ENCODE data around the gene EIF2D. TPM values are rescaled to one million over a fixed set of nuclear protein-coding genes. Genes with fewer than 3 reads are reported as not detected.

EIF2D gene
- total and polyA plus RNA-seq, 9 of the 15 experiments (the other 6 are each of a cell fraction or from before 2014, with no cell fraction given): 81.1 to 138 (median 93.9) TPM

DNA sequence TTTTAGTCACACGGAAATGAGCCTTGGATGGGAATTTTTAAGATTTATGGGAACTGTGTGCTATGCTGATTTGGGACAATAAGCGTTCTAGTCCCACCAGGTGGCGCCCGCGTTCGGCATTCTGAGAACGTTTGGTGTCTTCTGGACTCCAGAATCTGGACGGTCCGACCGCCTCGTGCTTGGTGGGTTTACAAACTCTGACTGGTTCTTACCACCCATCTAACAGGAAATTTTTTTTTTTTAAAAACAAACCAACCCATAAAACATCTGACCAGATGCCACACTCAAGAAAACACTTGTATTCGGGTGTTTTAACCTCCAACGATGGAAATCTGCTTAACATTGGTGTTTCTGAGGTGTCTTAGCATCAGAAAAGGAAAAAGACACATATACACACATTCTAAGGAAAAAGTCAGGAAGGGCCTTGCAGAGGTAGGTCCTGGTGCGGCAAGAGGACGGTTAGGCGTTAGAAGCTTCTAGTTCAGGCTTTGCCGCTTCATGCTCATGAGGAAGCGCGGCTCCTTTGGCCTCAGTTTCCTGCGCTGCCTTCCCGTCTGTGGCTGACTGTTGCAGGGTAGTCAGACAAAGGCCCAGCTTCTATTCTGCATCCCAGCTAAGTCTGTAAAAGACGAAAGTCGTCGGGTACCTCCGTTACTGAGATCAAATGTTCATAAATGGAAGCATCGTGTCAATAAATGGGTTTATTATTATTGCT is 22.3 kb upstream of the EIF2D start (continued):
- TF ChIP-seq ZNF79 (CRISPR knock-in tag; IDR thresholded peaks at IDR 0.05; ENCODE audit: low read depth) (no peak), OTX1 (CRISPR knock-in tag; IDR thresholded peaks at IDR 0.05) (no peak), GTF2A2 (tag; IDR thresholded peaks at IDR 0.05) (no peak), KAT7 (CRISPR knock-in tag; IDR thresholded peaks at IDR 0.05; ENCODE audit: borderline replicate concordance) (no peak), ZKSCAN8 (CRISPR knock-in tag; IDR thresholded peaks at IDR 0.05) (no peak), HDAC1 (IDR thresholded peaks at IDR 0.05) (no peak), ZNF121 (CRISPR knock-in tag; conservative IDR thresholded peaks at IDR 0.05) (no peak), ZFP30 (CRISPR knock-in tag; IDR thresholded peaks at IDR 0.05; ENCODE audit: borderline replicate concordance) (no peak), ZNF274 (IDR thresholded peaks at IDR 0.05; ENCODE audit: borderline replicate concordance, low read depth, low read length) (no peak), MED1 (CRISPR knock-in tag; IDR thresholded peaks at IDR 0.05; ENCODE audit: borderline replicate concordance) (no peak), TSC22D4 (tag; IDR thresholded peaks at IDR 0.05) (no peak), TCF7 (IDR thresholded peaks at IDR 0.05; ENCODE audit: borderline replicate concordance) (no peak), MYC (IDR thresholded peaks at IDR 0.05; ENCODE audit: low read depth, low read length) (peak; percentile 73), MYC (CRISPR knock-in tag; IDR thresholded peaks at IDR 0.05; ENCODE audit: borderline replicate concordance, low read depth) (no peak)
- TF ChIP-seq, protein P1, sequence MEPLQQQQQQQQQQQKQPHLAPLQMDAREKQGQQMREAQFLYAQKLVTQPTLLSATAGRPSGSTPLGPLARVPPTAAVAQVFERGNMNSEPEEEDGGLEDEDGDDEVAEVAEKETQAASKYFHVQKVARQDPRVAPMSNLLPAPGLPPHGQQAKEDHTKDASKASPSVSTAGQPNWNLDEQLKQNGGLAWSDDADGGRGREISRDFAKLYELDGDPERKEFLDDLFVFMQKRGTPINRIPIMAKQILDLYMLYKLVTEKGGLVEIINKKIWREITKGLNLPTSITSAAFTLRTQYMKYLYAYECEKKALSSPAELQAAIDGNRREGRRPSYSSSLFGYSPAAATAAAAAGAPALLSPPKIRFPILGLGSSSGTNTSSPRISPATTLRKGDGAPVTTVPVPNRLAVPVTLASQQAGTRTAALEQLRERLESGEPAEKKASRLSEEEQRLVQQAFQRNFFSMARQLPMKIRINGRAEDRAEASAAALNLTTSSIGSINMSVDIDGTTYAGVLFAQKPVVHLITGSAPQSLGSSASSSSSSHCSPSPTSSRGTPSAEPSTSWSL (CRISPR knock-in tag; IDR thresholded peaks at IDR 0.05; ENCODE audit: borderline replicate concordance): no peak
- TF ChIP-seq, protein P2, sequence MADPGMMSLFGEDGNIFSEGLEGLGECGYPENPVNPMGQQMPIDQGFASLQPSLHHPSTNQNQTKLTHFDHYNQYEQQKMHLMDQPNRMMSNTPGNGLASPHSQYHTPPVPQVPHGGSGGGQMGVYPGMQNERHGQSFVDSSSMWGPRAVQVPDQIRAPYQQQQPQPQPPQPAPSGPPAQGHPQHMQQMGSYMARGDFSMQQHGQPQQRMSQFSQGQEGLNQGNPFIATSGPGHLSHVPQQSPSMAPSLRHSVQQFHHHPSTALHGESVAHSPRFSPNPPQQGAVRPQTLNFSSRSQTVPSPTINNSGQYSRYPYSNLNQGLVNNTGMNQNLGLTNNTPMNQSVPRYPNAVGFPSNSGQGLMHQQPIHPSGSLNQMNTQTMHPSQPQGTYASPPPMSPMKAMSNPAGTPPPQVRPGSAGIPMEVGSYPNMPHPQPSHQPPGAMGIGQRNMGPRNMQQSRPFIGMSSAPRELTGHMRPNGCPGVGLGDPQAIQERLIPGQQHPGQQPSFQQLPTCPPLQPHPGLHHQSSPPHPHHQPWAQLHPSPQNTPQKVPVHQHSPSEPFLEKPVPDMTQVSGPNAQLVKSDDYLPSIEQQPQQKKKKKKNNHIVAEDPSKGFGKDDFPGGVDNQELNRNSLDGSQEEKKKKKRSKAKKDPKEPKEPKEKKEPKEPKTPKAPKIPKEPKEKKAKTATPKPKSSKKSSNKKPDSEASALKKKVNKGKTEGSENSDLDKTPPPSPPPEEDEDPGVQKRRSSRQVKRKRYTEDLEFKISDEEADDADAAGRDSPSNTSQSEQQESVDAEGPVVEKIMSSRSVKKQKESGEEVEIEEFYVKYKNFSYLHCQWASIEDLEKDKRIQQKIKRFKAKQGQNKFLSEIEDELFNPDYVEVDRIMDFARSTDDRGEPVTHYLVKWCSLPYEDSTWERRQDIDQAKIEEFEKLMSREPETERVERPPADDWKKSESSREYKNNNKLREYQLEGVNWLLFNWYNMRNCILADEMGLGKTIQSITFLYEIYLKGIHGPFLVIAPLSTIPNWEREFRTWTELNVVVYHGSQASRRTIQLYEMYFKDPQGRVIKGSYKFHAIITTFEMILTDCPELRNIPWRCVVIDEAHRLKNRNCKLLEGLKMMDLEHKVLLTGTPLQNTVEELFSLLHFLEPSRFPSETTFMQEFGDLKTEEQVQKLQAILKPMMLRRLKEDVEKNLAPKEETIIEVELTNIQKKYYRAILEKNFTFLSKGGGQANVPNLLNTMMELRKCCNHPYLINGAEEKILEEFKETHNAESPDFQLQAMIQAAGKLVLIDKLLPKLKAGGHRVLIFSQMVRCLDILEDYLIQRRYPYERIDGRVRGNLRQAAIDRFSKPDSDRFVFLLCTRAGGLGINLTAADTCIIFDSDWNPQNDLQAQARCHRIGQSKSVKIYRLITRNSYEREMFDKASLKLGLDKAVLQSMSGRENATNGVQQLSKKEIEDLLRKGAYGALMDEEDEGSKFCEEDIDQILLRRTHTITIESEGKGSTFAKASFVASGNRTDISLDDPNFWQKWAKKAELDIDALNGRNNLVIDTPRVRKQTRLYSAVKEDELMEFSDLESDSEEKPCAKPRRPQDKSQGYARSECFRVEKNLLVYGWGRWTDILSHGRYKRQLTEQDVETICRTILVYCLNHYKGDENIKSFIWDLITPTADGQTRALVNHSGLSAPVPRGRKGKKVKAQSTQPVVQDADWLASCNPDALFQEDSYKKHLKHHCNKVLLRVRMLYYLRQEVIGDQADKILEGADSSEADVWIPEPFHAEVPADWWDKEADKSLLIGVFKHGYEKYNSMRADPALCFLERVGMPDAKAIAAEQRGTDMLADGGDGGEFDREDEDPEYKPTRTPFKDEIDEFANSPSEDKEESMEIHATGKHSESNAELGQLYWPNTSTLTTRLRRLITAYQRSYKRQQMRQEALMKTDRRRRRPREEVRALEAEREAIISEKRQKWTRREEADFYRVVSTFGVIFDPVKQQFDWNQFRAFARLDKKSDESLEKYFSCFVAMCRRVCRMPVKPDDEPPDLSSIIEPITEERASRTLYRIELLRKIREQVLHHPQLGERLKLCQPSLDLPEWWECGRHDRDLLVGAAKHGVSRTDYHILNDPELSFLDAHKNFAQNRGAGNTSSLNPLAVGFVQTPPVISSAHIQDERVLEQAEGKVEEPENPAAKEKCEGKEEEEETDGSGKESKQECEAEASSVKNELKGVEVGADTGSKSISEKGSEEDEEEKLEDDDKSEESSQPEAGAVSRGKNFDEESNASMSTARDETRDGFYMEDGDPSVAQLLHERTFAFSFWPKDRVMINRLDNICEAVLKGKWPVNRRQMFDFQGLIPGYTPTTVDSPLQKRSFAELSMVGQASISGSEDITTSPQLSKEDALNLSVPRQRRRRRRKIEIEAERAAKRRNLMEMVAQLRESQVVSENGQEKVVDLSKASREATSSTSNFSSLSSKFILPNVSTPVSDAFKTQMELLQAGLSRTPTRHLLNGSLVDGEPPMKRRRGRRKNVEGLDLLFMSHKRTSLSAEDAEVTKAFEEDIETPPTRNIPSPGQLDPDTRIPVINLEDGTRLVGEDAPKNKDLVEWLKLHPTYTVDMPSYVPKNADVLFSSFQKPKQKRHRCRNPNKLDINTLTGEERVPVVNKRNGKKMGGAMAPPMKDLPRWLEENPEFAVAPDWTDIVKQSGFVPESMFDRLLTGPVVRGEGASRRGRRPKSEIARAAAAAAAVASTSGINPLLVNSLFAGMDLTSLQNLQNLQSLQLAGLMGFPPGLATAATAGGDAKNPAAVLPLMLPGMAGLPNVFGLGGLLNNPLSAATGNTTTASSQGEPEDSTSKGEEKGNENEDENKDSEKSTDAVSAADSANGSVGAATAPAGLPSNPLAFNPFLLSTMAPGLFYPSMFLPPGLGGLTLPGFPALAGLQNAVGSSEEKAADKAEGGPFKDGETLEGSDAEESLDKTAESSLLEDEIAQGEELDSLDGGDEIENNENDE (IDR thresholded peaks at IDR 0.05; ENCODE audit: low read depth, low read length): no peak
